ENCODE data around the gene GALR2.
"Not testable (repeated sequence)": the region's sequence is repeated elsewhere in the genome, so short reads cannot be mapped to it uniquely, and the experiment has no call there.

Gene GALR2

DNA sequence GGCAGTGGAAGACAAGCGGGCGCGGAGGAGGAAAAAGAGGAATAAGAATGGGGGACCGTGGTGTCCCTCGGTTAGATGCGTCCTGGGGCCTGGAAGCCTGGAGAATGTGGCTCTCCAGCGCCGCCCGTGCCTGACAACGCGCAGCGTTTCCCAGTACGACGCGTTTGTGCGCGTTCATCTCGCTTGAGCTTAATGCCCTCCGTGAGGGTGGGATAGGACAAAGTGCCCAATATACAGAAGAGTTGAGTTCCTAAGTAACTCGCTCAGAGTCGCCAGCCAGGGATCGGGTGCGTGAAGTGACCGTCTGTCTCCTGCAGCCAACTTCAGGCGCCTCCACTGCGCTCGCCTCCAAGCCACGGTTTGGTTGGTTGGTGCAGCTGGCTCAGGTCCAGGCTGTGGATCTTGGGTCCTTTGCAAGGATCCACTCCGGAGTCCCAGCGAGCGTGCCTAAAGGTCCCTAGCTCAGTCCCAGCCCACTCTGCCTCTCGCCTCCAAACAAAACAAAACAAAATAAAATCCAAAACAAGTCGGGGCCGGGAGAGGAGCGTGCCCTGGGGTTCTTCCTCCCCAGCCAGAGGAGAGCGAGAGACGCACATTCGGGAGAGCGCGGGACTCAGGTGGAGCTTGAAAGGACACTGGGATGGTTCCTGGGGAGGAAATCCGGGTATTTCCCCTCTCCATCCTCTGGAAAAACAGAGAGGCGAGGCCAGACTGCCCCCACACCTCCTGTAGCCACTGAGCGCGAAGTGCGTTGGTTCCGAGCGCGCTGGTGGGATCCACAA is 974 bp downstream of the GALR2 start:
- no peak for DNase-seq (ENCODE audit: extremely low spot score)
- TF ChIP-seq, protein P1, sequence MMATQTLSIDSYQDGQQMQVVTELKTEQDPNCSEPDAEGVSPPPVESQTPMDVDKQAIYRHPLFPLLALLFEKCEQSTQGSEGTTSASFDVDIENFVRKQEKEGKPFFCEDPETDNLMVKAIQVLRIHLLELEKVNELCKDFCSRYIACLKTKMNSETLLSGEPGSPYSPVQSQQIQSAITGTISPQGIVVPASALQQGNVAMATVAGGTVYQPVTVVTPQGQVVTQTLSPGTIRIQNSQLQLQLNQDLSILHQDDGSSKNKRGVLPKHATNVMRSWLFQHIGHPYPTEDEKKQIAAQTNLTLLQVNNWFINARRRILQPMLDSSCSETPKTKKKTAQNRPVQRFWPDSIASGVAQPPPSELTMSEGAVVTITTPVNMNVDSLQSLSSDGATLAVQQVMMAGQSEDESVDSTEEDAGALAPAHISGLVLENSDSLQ (IDR thresholded peaks at IDR 0.05): no peak
- no peak for TF ChIP-seq FOXK2 (IDR thresholded peaks at IDR 0.05)
- no peak for TF ChIP-seq L3MBTL2 (conservative IDR thresholded peaks at IDR 0.05)
- TF ChIP-seq ZNF384 (IDR thresholded peaks at IDR 0.05): no peak
- no peak for TF ChIP-seq TARDBP (IDR thresholded peaks at IDR 0.05)
- no peak for TF ChIP-seq SP1 (IDR thresholded peaks at IDR 0.05)
- TF ChIP-seq FOXM1 (IDR thresholded peaks at IDR 0.05; ENCODE audit: borderline replicate concordance): no peak
- no peak for TF ChIP-seq LEF1 (IDR thresholded peaks at IDR 0.05; ENCODE audit: borderline replicate concordance)
- TF ChIP-seq BHLHE40 (IDR thresholded peaks at IDR 0.05; ENCODE audit: borderline replicate concordance): no peak
- TF ChIP-seq ARNT (IDR thresholded peaks at IDR 0.05): no peak
- no peak for TF ChIP-seq FOXA1 (IDR thresholded peaks at IDR 0.05)
- no peak for TF ChIP-seq ELF4 (IDR thresholded peaks at IDR 0.05)
- ChIA-PET CTCF (interaction anchor here (0.6 kb wide), 1 partner anchor 186 kb away, joined by 4 read pairs; no protein-coding TSS in a partner anchor), POLR2A (no interaction called here)

DNA sequence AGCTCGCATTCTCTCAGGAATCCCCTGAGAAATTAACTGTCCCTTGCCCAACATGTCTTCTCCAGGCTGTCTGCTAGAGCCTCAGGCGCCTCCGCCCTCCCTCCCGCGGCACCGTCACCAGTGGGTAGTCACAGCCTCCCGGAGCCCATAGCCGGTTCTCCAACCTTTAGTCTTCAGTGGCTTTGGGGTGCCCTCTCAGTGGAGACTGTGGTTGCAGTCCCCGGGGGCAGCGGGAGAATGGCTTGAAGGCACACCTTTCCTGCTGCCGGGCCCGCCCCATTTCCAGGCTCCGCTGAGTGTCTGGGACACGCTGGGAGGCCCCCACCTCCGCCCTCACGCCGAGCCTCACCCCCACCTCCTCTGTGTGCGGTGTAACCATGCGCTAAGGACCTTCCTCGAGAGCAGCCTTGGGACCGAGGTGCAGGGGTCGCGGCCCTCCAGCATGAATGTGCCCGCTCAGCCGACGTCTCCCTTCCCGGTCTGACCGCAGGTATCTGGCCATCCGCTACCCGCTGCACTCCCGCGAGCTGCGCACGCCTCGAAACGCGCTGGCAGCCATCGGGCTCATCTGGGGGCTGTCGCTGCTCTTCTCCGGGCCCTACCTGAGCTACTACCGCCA is 1.7 kb downstream of the GALR2 start:
- ChIA-PET CTCF (interaction anchor here (0.6 kb wide), 1 partner anchor 125 kb away, joined by 3 read pairs; no protein-coding TSS in a partner anchor), POLR2A (no interaction called here)
- DNase-seq (ENCODE audit: extremely low spot score): no peak
- no peak for TF ChIP-seq SP1 (IDR thresholded peaks at IDR 0.05)
- no peak for TF ChIP-seq ARNT (IDR thresholded peaks at IDR 0.05)
- no peak for TF ChIP-seq FOXM1 (IDR thresholded peaks at IDR 0.05; ENCODE audit: borderline replicate concordance)
- TF ChIP-seq HDGF (IDR thresholded peaks at IDR 0.05; ENCODE audit: borderline replicate concordance): no peak
- no peak for TF ChIP-seq FOXA1 (IDR thresholded peaks at IDR 0.05)
- no peak for TF ChIP-seq ZNF384 (IDR thresholded peaks at IDR 0.05)
- no peak for TF ChIP-seq NFRKB (IDR thresholded peaks at IDR 0.05)
- no peak for TF ChIP-seq FOXK2 (IDR thresholded peaks at IDR 0.05)
- TF ChIP-seq CTBP1 (IDR thresholded peaks at IDR 0.05; ENCODE audit: borderline replicate concordance): no peak
- TF ChIP-seq TARDBP (IDR thresholded peaks at IDR 0.05): no peak
- TF ChIP-seq SUZ12 (IDR thresholded peaks at IDR 0.05): no peak
- TF ChIP-seq ELF4 (IDR thresholded peaks at IDR 0.05): no peak
- TF ChIP-seq, protein P1 (IDR thresholded peaks at IDR 0.05): no peak
- no peak for TF ChIP-seq L3MBTL2 (conservative IDR thresholded peaks at IDR 0.05)
- no peak for TF ChIP-seq BHLHE40 (IDR thresholded peaks at IDR 0.05; ENCODE audit: borderline replicate concordance)
- no peak for TF ChIP-seq LEF1 (IDR thresholded peaks at IDR 0.05; ENCODE audit: borderline replicate concordance)

DNA sequence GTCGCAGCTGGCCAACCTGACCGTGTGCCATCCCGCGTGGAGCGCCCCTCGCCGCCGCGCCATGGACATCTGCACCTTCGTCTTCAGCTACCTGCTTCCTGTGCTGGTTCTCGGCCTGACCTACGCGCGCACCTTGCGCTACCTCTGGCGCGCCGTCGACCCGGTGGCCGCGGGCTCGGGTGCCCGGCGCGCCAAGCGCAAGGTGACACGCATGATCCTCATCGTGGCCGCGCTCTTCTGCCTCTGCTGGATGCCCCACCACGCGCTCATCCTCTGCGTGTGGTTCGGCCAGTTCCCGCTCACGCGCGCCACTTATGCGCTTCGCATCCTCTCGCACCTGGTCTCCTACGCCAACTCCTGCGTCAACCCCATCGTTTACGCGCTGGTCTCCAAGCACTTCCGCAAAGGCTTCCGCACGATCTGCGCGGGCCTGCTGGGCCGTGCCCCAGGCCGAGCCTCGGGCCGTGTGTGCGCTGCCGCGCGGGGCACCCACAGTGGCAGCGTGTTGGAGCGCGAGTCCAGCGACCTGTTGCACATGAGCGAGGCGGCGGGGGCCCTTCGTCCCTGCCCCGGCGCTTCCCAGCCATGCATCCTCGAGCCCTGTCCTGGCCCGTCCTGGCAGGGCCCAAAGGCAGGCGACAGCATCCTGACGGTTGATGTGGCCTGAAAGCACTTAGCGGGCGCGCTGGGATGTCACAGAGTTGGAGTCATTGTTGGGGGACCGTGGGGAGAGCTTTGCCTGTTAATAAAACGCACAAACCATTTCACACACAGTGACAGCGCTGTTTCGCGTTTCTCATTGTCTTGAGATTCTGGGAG is 2.4 kb downstream of the GALR2 start:
- DNase-seq (ENCODE audit: extremely low spot score): no peak
- ChIA-PET POLR2A (no interaction called here), CTCF (interaction anchor here (0.6 kb wide), 1 partner anchor 125 kb away, joined by 3 read pairs; no protein-coding TSS in a partner anchor)
- TF ChIP-seq FOXK2 (IDR thresholded peaks at IDR 0.05) (no peak), ARNT (IDR thresholded peaks at IDR 0.05) (no peak), LEF1 (IDR thresholded peaks at IDR 0.05; ENCODE audit: borderline replicate concordance) (no peak), HDGF (IDR thresholded peaks at IDR 0.05; ENCODE audit: borderline replicate concordance) (no peak), FOXA1 (IDR thresholded peaks at IDR 0.05) (no peak), ZNF384 (IDR thresholded peaks at IDR 0.05) (no peak), NFRKB (IDR thresholded peaks at IDR 0.05) (no peak), L3MBTL2 (conservative IDR thresholded peaks at IDR 0.05) (no peak), BHLHE40 (IDR thresholded peaks at IDR 0.05; ENCODE audit: borderline replicate concordance) (no peak), CTBP1 (IDR thresholded peaks at IDR 0.05; ENCODE audit: borderline replicate concordance) (no peak), ELF4 (IDR thresholded peaks at IDR 0.05) (no peak), SUZ12 (IDR thresholded peaks at IDR 0.05) (no peak), TARDBP (IDR thresholded peaks at IDR 0.05) (no peak)
- TF ChIP-seq, protein P1 (IDR thresholded peaks at IDR 0.05): no peak

DNA sequence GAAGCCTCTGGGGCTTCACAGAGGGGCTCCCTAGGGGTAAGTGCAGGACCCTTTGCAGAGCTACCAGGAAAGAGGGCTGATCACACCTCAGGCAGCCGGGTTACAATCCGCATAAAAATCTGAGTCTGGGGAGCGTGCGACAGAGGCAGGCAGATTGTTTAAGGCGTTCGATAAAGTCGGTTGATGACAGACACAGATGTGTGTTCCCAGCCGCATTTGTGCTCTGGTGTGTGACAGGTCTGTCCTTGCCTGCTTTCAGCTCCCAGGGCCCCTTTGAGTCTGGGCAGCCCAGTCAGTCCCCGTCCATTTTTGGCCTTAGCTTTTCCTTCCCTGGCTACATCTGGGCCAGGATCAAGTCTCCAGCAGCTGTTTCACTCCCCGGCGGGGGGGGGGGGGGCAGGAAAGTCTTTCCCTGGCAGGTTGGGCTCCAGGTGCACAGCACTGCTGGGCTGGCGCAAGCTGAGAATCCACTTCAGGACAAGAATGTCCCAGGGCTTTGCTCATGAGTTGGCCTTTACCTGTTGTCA is 3.1 kb downstream of the GALR2 start:
- TF ChIP-seq HDGF (IDR thresholded peaks at IDR 0.05; ENCODE audit: borderline replicate concordance) (no peak), L3MBTL2 (conservative IDR thresholded peaks at IDR 0.05) (no peak), FOXA1 (IDR thresholded peaks at IDR 0.05) (no peak), ELF4 (IDR thresholded peaks at IDR 0.05) (no peak), CTBP1 (IDR thresholded peaks at IDR 0.05; ENCODE audit: borderline replicate concordance) (no peak)
- TF ChIP-seq, protein P1 (IDR thresholded peaks at IDR 0.05): no peak
- no peak for DNase-seq (ENCODE audit: extremely low spot score)
- ChIA-PET CTCF (no interaction called here), POLR2A (no interaction called here)

DNA sequence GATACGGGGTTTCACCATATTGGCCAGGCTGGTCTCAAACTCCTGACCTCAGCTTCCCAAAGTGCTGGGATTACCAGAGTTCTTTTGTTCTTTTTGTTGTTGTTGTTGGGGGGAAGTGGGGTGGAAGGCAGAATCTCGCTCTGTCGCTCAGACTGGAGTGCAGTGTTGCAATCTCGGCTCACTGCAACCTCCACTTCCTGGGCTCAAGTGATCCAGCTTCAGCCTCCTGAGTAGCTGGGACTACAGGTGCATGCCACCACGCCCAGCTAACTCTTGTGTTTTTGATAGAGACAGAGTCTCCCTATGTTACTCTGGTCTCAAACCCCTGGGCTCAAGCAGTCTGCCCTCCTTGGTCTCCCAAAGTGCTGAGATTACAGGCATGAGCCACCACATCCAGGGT is 3.8 kb downstream of the GALR2 start:
- DNase-seq (ENCODE audit: extremely low spot score); POLR2A ChIA-PET; CTCF ChIA-PET: not testable (repeated sequence)

All from HEK293T (cell line).